ENCODE results near the gene STAT1. TPM values are rescaled to one million over a fixed set of nuclear protein-coding genes. Genes with fewer than 3 reads are reported as not detected.

Gene STAT1
- total RNA-seq, 1 experiment from 2014 or later = 60.7 TPM

DNA sequence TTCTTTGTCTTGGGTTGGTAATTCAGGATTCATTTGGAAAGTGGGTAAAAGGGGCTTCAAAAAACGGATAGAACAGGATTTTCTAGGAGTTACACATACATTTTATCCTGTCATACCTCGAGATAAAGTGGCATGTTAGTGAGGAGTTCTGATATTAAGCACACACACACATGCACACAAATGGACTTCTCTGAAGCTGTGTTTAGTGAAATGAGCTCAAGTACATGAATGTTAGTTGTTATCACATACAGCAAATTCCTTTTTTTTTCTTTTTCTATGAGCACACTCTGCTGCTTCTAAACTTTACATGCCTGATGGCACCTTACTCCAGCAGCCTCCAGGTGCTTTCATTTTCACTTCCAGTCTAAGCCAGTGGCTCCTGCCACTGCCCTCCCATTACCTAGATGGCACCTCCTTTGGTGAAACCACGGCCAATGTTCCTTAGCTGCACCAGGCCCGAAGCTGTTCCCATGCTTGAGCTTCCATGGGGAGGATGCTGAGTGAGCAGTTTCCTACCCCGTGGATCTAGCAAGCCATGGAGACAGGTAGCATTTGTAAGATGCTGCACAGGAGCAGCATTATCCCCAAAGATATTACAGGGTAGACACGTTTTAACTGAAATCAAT, 49.7 kb downstream of the STAT1 start:
- ATAC-seq (no peak), DNase-seq (ENCODE audit: low read depth, low spot score) (no peak)
- Histone ChIP-seq H2AFZ (ENCODE audit: low read depth, low read length, poor library complexity, severe bottlenecking) (no peak overlapping the region), H3K4me2 (ENCODE audit: low read length) (no peak overlapping the region), H3K27ac (ENCODE audit: low read depth, low read length) (no peak overlapping the region), H3K9ac (ENCODE audit: low read length) (no peak overlapping the region), H3K9me3 (ENCODE audit: control insufficient read depth in 1 of 2, insufficient read depth in 1 of 2, low read depth in 1 of 2, low read length in 2 of 2) (no peaks in the 10 kb centered on the region), H3K36me3 (ENCODE audit: control insufficient read depth in 1 of 2, insufficient read depth in 2 of 2, low read length in 2 of 2) (peaks cover 15 to 22% of the 10 kb centered on the region in 2 experiments; a peak in 3 of 4 replicates), H4K20me1 (ENCODE audit: insufficient read depth) (no peaks in the 10 kb centered on the region), H3K4me1 (ENCODE audit: control insufficient read depth in 1 of 2, insufficient read depth in 2 of 2, low read length in 2 of 2) (no peaks in the 10 kb centered on the region), H3K4me3 (replicated peaks in 1 of 2; ENCODE audit: low read depth in 1 of 2, low read length in 2 of 2) (no peak overlapping the region), H3K27me3 (ENCODE audit: insufficient read depth, low read length) (no peaks in the 10 kb centered on the region), H3K79me2 (ENCODE audit: insufficient read depth, low read length) (no peaks in the 10 kb centered on the region), H3K9me2 (ENCODE audit: insufficient read depth) (no peaks in the 10 kb centered on the region)
- TF ChIP-seq, protein P1, sequence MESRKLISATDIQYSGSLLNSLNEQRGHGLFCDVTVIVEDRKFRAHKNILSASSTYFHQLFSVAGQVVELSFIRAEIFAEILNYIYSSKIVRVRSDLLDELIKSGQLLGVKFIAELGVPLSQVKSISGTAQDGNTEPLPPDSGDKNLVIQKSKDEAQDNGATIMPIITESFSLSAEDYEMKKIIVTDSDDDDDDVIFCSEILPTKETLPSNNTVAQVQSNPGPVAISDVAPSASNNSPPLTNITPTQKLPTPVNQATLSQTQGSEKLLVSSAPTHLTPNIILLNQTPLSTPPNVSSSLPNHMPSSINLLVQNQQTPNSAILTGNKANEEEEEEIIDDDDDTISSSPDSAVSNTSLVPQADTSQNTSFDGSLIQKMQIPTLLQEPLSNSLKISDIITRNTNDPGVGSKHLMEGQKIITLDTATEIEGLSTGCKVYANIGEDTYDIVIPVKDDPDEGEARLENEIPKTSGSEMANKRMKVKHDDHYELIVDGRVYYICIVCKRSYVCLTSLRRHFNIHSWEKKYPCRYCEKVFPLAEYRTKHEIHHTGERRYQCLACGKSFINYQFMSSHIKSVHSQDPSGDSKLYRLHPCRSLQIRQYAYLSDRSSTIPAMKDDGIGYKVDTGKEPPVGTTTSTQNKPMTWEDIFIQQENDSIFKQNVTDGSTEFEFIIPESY (IDR thresholded peaks at IDR 0.05; ENCODE audit: extremely low read depth, insufficient replicate concordance, low read length) = no peak
- TF ChIP-seq TCF7L2 (IDR thresholded peaks at IDR 0.05; ENCODE audit: borderline replicate concordance, extremely low read depth, insufficient read depth, insufficient read length) (no peak), EZH2 (IDR thresholded peaks at IDR 0.05) (no peak), ZFX (IDR thresholded peaks at IDR 0.05) (no peak), EZH2phosphoT487 (IDR thresholded peaks at IDR 0.05; ENCODE audit: borderline replicate concordance) (no peak), POLR2A (IDR thresholded peaks at IDR 0.05; ENCODE audit: borderline replicate concordance, extremely low read depth, insufficient read depth, insufficient read length) (no peak), SIN3A (IDR thresholded peaks at IDR 0.05; ENCODE audit: low read depth) (no peak), RAD21 (IDR thresholded peaks at IDR 0.05; ENCODE audit: low read depth) (no peak), CEBPB (IDR thresholded peaks at IDR 0.05; ENCODE audit: low read depth) (no peak), YY1 (IDR thresholded peaks at IDR 0.05; ENCODE audit: extremely low read depth, insufficient replicate concordance, low read depth, low read length) (no peak), ZNF274 (IDR thresholded peaks at IDR 0.05; ENCODE audit: low read depth, low read length) (no peak), SP1 (IDR thresholded peaks at IDR 0.05; ENCODE audit: low read depth) (no peak), ELF1 (IDR thresholded peaks at IDR 0.05; ENCODE audit: borderline replicate concordance, low read depth) (no peak), CBX3 (IDR thresholded peaks at IDR 0.05; ENCODE audit: low read depth) (no peak), EGR1 (IDR thresholded peaks at IDR 0.05; ENCODE audit: low read depth) (no peak), SRF (IDR thresholded peaks at IDR 0.05; ENCODE audit: low read depth) (no peak)
- TF ChIP-seq, protein P2, sequence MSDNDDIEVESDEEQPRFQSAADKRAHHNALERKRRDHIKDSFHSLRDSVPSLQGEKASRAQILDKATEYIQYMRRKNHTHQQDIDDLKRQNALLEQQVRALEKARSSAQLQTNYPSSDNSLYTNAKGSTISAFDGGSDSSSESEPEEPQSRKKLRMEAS (IDR thresholded peaks at IDR 0.05) = no peak
- TF ChIP-seq, protein P3, sequence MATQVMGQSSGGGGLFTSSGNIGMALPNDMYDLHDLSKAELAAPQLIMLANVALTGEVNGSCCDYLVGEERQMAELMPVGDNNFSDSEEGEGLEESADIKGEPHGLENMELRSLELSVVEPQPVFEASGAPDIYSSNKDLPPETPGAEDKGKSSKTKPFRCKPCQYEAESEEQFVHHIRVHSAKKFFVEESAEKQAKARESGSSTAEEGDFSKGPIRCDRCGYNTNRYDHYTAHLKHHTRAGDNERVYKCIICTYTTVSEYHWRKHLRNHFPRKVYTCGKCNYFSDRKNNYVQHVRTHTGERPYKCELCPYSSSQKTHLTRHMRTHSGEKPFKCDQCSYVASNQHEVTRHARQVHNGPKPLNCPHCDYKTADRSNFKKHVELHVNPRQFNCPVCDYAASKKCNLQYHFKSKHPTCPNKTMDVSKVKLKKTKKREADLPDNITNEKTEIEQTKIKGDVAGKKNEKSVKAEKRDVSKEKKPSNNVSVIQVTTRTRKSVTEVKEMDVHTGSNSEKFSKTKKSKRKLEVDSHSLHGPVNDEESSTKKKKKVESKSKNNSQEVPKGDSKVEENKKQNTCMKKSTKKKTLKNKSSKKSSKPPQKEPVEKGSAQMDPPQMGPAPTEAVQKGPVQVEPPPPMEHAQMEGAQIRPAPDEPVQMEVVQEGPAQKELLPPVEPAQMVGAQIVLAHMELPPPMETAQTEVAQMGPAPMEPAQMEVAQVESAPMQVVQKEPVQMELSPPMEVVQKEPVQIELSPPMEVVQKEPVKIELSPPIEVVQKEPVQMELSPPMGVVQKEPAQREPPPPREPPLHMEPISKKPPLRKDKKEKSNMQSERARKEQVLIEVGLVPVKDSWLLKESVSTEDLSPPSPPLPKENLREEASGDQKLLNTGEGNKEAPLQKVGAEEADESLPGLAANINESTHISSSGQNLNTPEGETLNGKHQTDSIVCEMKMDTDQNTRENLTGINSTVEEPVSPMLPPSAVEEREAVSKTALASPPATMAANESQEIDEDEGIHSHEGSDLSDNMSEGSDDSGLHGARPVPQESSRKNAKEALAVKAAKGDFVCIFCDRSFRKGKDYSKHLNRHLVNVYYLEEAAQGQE (IDR thresholded peaks at IDR 0.05; ENCODE audit: low read depth) = no peak
- TF ChIP-seq, protein P4, sequence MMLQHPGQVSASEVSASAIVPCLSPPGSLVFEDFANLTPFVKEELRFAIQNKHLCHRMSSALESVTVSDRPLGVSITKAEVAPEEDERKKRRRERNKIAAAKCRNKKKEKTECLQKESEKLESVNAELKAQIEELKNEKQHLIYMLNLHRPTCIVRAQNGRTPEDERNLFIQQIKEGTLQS (IDR thresholded peaks at IDR 0.05) = no peak
- TF ChIP-seq, protein P5, sequence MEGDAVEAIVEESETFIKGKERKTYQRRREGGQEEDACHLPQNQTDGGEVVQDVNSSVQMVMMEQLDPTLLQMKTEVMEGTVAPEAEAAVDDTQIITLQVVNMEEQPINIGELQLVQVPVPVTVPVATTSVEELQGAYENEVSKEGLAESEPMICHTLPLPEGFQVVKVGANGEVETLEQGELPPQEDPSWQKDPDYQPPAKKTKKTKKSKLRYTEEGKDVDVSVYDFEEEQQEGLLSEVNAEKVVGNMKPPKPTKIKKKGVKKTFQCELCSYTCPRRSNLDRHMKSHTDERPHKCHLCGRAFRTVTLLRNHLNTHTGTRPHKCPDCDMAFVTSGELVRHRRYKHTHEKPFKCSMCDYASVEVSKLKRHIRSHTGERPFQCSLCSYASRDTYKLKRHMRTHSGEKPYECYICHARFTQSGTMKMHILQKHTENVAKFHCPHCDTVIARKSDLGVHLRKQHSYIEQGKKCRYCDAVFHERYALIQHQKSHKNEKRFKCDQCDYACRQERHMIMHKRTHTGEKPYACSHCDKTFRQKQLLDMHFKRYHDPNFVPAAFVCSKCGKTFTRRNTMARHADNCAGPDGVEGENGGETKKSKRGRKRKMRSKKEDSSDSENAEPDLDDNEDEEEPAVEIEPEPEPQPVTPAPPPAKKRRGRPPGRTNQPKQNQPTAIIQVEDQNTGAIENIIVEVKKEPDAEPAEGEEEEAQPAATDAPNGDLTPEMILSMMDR (IDR thresholded peaks at IDR 0.05 in 2 of 3, conservative IDR thresholded peaks at IDR 0.05 in 1 of 3; ENCODE audit: borderline replicate concordance in 1 of 3, insufficient read depth in 1 of 3, low read depth in 2 of 3, low read length in 2 of 3) = no peak
- intact Hi-C loops (cut with micrococcal nuclease) = no loop called here
- ChIA-PET RAD21 (ENCODE audit: low non-redundant PET in 1 of 2, low total read pairs in 2 of 2, uncharacterized antibody in 2 of 2, unreplicated experiment in 2 of 2) (no interaction called here), POLR2A (no interaction called here), CTCF (no interaction called here)
- BruUV-seq (replicated peaks) = no TSS peak

Data from HCT116 (cell line).